Left lobe of liver (tissue), 2 donors: ENCODE data around the gene CCDC141. TPM values are rescaled to one million over a fixed set of nuclear protein-coding genes. Genes with fewer than 3 reads are reported as not detected.
A peak's percentile ranks its signal among the peaks of the same experiment; 100 is the strongest.
"Not testable (repeated sequence)": the region's sequence is repeated elsewhere in the genome, so short reads cannot be mapped to it uniquely, and the experiment has no call there.

Experiments
- ATAC-seq: fragments of 200-7000 bp; cut with Tn5 transposase; one replicate; pipeline ENCODE4 v1.9.1; 2020; ENCODE audit warnings: mild to moderate bottlenecking, moderate library complexity
- DNase-seq: peaks from one replicate; pipeline ENCODE4 v3.0.0-alpha.2; 2020; ENCODE audit warnings: low spot score
- total RNA-seq: library from RNA; stranded (reverse); gene quantifications from one replicate; pipeline ENCODE4 v1.2.1, GENCODE V29; 2021
- donor health status: DM: no; HTN: no; CAD: no; lungs with moderate emphysema.
- donor health status: DM: no; HTN: yes; CAD: no.

Gene CCDC141, protein sequence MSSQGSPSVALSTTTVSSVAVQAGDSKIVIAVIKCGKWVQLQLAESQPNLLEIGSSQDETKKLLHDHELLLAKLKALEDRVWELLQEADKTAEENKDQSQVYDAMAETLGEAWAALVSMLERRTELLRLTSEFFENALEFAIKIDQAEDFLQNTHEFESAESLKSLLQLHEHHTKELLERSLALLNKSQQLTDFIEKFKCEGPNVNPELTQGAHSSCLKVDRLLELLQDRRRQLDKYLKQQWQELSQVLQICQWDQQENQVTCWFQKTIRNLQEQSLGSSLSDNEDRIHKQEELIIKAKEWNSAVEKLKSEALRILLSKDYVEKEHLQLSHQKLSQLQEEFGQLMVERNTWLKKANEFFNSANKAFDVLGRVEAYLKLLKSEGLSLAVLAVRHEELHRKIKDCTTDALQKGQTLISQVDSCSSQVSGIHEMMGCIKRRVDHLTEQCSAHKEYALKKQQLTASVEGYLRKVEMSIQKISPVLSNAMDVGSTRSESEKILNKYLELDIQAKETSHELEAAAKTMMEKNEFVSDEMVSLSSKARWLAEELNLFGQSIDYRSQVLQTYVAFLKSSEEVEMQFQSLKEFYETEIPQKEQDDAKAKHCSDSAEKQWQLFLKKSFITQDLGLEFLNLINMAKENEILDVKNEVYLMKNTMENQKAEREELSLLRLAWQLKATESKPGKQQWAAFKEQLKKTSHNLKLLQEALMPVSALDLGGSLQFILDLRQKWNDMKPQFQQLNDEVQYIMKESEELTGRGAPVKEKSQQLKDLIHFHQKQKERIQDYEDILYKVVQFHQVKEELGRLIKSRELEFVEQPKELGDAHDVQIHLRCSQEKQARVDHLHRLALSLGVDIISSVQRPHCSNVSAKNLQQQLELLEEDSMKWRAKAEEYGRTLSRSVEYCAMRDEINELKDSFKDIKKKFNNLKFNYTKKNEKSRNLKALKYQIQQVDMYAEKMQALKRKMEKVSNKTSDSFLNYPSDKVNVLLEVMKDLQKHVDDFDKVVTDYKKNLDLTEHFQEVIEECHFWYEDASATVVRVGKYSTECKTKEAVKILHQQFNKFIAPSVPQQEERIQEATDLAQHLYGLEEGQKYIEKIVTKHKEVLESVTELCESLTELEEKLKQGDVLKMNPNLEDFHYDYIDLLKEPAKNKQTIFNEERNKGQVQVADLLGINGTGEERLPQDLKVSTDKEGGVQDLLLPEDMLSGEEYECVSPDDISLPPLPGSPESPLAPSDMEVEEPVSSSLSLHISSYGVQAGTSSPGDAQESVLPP (N-terminal part only)
- total RNA-seq = 0.38 TPM

DNA sequence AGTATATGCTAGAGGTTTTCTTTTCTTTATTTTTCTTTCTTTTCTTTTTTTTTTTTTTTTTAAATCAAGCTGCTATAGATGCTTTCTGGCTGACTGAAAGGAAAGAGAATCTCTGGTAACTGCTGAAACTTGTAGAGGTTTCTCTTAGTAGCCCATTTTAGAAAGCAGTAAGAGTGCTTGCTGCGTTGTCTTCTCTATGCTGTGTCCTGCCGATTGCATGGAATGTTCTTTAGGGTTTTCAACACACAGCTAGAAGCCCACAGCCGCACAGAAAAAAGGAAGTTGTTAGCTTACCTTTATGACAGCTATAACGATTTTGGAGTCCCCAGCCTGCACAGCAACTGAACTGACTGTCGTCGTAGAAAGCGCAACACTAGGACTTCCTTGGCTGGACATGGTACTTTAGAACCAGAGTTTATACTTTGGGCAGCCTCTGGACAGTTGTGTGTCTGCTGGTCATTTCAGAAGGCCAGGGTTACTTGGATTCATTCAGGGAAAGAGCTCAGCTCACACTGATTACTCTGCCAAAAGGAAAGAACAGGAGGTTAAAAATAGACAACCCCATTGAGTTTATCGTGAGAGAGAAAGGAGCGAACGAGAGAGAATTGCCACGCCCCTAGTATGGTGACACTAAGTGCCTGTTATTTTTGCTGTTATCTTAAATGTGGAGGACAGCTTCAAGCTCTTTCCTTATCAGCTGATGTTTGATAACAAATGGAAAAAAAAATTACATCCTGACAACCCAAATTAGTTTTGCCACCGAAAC lies at the start of gene CCDC141:
TSS of gene CCDC141 (minus strand) at position 592 of the 766 bp plus-strand sequence. CDS start at position 396, 196 bp downstream.
- DNase-seq (no peak), ATAC-seq (peak; percentile 70)

DNA sequence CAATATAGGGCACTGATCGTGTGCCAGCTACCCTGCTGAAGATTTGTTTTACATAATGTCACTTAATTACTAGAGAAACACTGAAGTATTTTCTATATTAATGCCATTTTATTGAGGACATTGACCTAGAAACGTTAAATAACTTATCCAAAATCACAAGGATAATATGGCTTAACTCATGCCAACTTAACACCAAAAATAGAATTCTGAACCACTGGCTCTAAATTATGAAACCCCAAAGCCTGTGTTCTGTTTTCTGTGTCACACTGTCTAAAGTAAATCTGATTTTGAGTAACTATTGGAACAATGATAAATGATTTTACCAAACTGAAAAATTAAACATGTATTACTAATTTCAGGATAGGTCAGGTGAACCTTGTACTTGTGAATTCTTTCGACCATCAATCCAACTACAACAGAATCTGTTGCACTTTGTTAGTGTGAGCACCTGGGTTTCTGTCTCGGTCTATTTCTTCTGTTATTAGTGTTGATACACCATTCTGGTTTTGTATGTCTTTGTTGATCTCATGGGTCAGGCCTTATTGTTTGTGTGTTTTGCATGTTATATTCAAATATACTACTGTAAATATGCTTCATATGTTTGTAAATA lies 48.2 kb upstream of the CCDC141 start:
- DNase-seq (no peak), ATAC-seq (no peak)

DNA sequence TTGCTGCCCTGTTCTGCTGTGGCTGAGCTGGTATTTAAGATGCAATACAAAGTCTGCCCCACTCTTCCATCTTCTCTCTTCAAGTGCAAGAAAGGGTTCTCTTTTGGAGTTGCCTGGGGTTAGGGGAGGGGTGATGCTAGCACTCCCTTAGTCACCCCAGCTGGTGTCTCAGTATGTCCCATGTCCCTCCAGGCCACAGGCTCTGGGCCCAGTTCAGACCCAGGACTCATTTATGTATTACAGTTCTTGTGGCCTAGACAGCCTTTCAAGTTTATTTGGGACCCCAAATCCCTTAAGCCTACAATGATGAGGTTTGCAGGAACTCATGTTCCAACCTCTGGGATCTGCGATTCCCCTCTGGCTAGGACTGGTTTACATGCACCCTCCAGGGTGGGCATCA lies 47.2 kb upstream of the CCDC141 start:
- no peak for DNase-seq
- ATAC-seq = no peak

DNA sequence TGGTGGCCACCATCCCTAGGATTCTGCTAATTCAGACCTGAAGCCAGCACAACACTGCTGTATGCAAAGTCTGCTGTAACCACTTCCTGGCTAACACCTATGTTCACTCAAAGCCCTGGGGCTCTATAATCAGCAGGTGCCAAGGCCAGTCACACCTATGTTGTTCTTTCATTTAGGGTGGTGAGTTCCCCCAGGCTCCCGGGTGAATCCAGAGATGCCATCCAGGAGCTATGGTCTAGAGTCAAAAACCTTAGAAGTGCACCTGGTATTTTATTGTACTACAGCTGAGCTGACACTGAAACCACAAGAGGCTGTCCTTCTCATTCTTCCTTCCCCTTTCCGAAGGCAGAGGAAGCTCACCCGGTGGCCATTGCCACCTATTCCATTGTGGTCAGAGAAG lies 46.2 kb upstream of the CCDC141 start:
- DNase-seq (no peak), ATAC-seq (no peak)

DNA sequence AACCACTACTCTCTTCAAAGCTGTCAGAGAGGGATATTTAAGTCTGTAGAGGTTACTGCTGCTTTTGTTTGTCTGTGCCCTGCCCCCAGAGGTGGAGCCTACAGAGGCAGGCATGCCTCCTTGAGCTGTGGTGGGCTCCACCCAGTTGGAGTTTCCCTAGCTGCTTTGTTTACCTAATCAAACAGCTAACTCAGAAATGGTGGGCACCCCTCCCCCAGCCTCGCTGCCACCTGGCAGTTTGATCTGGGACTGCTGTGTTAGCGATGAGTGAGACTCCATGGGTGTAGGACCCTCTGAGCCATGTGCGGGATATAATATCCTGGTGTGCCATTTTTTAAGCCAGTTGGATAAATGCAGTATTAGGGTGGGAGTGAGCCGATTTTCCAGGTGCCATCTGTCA lies 43.0 kb upstream of the CCDC141 start:
- DNase-seq, ATAC-seq: not testable (repeated sequence)

DNA sequence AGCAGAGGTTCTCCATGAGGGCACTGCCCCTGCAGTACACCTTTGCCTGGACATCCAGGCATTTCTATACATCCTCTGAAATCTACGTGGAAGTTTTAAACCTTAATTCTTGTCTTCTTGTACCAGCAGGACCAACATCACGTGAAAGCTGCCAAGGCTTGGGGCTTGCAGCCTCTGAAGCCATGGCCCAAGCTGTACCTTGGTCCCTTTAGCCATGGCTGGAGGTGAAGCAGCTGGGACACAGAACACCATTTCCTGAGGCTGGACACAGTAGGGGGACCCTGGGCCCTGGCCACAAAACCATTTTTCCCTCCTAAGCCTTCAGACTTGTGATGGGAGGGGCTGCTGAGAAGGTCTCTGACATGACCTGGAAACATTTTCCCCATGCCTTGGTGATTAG lies 32.8 kb upstream of the CCDC141 start:
- ATAC-seq (no peak), DNase-seq (no peak)

DNA sequence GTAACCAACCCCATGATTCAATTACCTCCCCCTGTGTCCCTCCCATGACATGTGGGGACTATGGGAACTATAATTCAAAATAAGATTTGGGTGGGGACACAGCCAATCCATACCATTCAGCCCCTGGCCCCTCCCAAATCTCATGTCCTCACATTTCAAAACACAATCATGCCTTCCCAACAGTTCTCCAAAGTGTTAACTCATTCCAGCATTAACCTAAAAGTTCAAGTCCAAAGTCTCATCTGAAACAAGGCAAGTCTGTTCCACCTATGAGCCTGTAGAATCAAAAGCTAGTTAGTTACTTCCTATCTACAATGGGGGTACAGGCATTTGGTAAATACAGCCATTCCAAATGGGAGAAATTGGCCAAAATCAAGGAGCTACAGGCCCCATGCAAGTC lies 32.0 kb upstream of the CCDC141 start:
- no peak for ATAC-seq

DNA sequence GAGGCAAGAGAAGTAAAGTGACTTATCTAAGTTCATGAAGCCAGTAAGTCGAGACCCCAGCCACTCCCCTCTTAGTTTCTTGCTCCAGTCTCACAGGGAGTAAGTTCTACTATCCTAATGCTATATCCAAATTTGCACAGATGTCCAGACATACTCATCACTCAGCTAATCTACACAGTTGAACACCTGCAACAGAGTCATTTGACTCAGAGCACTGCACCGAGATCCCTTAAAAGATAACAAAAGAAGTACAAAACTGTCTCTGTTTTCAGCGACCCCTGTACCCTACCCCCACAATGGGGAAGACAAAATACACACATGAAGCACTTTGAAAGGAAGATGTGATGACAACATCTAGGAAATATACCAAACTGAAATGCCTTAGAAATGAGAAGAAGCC lies 22.6 kb upstream of the CCDC141 start:
- DNase-seq (no peak), ATAC-seq (no peak)

More for the DNA sequence above, 32.0 kb upstream of the CCDC141 start:
- DNase-seq = no peak

DNA sequence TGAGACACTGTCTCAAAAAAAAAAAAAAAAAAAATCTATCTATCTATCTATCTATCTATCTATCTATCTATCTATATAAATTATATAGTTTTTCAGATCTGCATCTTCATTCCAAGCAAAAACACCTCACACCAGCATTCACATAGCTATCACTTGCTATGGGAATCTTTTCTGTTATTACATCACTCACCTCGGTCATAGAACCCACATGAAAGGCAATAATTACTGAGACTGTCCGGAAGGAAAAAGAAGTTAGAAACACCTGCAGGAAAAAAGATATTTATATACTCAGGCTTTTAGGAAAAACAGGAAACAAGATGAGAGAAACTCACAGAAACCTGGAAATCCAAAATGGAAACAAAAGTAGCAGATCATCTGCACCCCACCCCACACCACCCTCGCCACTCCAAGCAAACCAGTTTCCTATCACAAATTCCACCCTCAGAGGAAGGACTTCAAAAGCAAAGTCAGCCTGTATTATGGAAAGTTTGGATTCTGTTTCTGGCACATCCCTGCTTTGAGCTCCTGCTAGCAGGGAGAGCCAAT lies 21.9 kb upstream of the CCDC141 start:
- DNase-seq (no peak), ATAC-seq (no peak)

DNA sequence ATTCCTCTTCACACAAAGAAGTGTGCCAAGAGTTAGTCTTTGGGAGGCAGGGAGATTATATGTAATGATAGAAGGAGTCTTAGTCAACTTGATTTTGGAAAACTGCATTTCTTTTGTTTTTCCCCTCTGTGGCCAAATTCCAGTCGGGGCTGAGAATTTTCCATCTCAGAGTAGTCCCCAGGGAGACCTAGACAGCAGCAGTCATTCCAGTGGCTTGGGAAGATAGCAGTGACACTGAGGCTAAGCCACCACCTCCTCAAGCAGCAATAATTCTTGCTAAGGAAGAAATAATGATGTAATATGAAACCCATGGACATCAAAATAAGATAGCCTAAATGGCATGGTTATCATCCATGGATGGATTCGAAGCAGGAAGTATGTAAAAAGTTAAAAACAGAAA lies 21.0 kb upstream of the CCDC141 start:
- DNase-seq (no peak), ATAC-seq (no peak)

DNA sequence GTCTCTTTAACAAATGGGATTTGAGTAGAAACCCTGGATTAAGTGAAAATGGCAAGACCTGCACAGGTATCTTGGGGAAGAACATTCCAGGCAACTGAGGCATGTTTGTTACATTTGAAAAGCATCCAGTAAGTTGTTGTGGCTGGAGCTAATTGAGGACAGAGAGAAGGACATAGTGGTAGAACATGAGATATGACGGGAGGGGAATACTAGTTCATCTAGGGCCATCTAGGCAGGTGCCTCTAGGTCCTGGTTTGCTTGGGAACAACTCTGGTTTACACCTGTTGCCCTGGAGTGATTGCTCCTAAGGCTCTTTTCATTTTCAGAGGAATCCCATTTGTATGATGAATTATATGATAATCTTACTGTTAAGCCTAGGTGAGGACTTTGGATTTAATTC lies 19.7 kb upstream of the CCDC141 start:
- ATAC-seq (no peak), DNase-seq (no peak)

DNA sequence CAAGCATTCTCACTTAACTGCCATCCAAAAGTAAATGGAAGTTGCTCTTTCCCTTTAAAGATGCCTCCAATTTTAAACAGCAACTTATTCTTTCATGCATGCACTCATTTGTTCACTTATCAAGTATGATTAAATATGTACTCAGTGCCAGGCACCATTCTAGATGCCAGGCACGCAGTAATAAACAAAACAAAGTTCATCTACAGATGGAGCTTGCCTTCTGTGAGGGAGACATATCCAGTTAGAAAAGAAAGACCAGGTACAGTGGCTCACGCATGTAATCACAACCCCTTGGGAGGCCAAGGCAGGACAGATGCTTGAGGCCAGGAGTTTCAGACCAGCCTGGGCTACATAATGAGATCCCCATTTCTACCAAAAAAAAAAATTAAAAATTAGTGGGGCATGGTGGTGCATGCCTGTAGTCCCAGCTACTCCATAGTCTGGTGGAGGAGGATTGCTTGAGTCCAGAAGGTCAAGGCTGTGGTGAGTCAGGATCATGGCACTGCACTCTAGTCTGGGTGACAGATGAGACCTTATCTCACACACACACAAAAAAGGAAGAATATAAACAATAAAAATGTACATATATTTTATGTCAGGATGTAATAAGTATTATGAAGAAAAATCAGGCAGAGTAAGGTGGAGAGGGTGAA lies 19.2 kb upstream of the CCDC141 start:
- ATAC-seq (no peak), DNase-seq (no peak)

DNA sequence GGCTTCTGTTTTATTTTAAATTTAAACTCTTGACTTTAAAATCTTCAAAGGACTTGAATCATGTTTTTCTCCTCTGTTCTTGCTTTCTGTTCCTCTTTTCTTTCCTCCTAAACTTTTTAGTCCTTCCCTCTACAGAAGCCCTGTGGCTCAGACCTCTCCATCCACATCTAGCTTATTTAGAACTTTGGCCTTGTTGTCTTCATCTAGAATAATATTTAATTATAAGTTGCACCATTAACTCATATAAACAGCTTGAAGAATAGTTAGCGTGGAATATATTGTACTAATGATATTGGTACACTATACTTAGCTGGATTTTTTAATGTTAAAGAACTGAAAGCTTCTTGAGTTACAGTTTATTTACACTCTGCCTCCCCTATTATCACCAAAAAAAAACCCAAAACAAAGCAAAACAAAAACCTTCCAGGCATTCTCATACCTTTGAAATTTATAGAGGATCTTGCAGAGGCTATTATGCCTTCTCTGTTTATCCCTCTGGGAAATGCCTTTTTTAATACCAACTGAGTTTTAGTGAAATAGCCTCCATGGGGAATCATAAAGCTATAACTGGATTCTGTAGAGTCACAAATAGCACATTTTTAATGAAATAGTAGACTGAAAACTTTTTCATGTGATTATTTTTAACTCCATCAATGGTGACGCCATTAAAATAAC lies 9.2 kb upstream of the CCDC141 start:
- DNase-seq = no peak
- no peak for ATAC-seq

DNA sequence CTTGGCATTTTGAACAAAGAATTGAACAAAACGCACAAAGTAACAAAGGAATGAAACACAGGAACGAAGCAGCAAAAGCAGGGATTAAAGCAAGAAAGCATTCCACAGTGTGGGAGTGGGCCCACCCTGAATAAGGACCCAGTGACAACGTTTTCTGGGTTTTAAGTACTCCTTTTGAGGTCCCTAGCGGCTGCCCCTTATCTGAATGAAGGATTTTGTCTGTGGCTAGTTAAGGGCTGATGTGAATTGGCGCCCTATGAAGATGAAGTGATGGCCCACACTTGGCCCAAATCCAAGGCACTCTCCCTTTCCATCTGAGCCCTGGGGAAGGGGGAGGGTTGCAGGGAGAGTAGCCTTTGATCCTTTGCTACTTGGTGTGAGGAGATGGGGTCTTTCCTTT lies 7.8 kb upstream of the CCDC141 start:
- no peak for DNase-seq
- ATAC-seq = no peak

DNA sequence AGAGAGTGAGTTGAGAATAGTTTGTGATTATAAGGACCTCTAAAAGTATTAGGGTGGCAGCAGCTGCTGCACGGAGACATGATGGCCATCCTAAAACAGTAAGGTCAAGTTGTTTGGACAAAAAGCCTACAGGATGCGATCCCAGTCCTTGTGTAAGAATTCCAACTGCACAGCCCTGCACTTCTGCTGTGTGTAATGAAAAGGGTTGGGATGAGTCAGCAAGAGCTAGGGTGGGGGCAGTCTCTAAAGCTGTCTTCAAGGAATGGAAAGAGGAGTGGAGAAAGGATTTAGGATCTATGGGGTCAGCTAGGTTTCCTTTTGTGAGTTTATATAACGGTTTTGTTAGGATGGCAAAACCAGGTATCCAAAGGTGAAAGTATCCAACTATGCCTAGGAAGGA lies 3.6 kb upstream of the CCDC141 start:
- not testable (repeated sequence) for ATAC-seq, DNase-seq

DNA sequence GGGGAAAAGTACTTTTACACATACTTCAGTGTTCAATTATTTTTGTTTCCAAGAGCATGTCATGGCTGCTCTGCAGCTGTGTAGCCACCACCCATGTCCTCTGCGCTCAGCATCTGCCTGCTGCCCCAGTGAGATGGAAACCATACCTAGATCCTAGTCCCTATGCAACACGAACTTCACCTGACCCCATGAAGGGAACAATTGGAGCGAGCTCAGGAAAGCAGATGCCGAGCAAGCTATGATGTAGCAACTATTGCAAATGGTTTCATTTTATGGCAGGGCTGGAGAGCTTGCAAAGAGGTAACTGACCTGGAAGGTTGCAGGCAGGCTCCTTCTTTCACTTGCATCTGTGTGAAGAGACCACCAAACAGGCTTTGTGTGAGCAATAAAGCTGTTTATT lies 1.3 kb upstream of the CCDC141 start:
- ATAC-seq = no peak
- no peak for DNase-seq

DNA sequence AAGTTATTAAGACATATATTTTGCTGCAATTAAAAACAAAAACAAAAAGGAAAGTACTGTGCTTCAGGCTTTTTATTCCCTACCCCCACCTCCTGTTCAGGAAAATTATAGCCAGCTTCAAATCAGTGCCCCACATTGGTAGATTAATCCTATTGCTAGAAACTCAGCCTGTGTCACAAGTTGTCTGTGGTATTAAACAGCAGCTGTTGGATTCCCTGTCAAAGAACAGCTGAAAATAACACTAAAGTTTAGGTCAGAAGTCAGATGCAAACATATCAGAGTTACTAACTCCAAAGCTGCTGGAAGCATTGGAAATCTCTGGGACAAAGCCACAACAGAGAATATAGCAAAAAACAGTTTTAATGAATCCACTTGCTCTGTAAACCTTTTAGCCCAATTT lies 818 bp upstream of the CCDC141 start:
- DNase-seq = no peak
- ATAC-seq = no peak

DNA sequence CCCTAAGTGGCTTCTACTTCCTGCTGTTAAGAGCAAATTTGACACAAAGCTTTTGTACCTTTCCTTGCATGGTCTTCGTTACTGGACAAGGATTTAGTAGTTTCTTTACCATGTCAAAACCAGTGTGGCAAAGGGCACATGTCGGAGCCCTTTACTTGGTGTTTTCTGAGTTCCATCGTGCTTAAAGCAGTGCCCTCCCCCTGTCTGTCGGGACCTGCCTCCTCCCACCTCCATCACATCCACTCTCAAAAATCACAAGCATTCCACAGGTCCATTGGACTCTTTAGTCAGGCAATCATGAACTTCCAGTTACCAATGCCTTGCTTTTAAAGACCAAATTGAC lies 763 bp downstream of the CCDC141 start:
- no peak for DNase-seq
- no peak for ATAC-seq

DNA sequence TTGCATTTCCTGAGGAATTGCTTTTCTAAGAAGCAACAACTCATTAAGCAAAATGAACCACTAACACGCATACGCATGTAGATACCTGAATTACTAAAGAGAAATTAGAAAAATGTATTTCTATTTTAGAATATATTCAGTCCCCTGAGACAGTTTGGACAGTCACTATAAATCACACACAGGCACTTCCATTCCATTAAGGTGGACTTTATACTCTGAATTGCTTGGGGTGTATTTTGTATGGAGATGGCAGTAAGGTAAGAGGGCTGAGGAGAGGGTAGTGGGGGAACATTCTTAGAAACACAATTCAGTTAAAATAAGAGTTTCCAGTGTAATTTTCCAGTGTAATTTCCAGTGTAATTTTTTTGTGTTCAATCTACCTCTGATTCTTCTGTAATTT lies 1.8 kb downstream of the CCDC141 start:
- ATAC-seq = no peak
- DNase-seq = no peak
